Colonic mucosa (tissue), 4 donors: ENCODE results near the gene LRRC8C. TPM values are rescaled to one million over a fixed set of nuclear protein-coding genes. Genes with fewer than 3 reads are reported as not detected.

Experiments
- DNase-seq: peaks from one replicate; pipeline ENCODE4 v3.0.0-alpha.2; 2020
- H3K27ac ChIP-seq: fragments of 200-600 bp; one replicate; pipeline ENCODE4 v1.8.0; 2021
- H3K27me3 ChIP-seq: fragments of 200-600 bp; one replicate; pipeline ENCODE4 v1.8.0; 2021
- H3K36me3 ChIP-seq: fragments of 200-600 bp; one replicate; pipeline ENCODE4 v1.8.0; 2021
- H3K4me1 ChIP-seq: fragments of 200-600 bp; one replicate; pipeline ENCODE4 v1.8.0; 2021; ENCODE audit warnings: mild to moderate bottlenecking
- H3K4me3 ChIP-seq: fragments of 200-600 bp; one replicate; pipeline ENCODE4 v1.8.0; 2021
- H3K9ac ChIP-seq, 2 donors: one replicate each; pipeline ENCODE4 v1.7.0; 2013; ENCODE audit warnings: control low read depth in 2 of 2, low read depth in 2 of 2, low read length in 2 of 2
- H3K9me3 ChIP-seq: fragments of 200-600 bp; one replicate; pipeline ENCODE4 v1.8.0; 2021
- intact Hi-C: fragments of 100-400 bp; cut with DNase I; formaldehyde crosslinking; loops from one replicate; pipeline ENCODE4 v1.14.1; 2022
- total RNA-seq, 2 donors: library from RNA; stranded (reverse); fragmentation: NEBNext Ultra II Directional in 1 of 2; extraction: Animal tissue kit (Norgen Biotek cat#: 25700) in 1 of 2; gene quantifications; one replicate each; pipeline ENCODE4 v1.2.1, GENCODE V29; 2021
- TF ChIP-seq, protein P1 (sequence below): fragments of 200-600 bp; IDR thresholded peaks from one replicate; pipeline ENCODE4 v1.8.0; 2022; ENCODE audit warnings: antibody characterized with exemption, mild to moderate bottlenecking
- donor health status: healthy.
- donor health status: DM: no; HTN: no; CAD: no.
- donor health status: DM: no; HTN: no; CAD: no.

LRRC8C gene
- total RNA-seq, 2 donors from 2014 or later: 1.2 to 3.3 TPM

DNA sequence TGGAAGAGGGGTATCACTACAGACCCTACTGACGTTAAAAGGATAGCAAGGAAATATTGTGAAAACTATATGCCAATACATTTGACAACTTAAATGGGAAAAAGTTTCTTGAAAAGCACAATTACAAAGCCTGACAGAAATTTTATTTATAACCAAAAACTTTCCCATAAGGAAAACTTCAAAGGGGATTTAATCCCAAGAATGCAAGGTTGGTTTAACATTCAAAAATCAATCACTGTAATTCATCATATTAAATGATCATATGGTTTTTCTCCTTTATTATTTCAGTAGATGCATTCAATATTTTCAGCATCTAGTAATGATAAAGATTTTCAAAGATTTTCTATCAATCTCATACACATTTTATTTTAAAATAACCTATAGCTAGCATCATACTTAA lies 13.3 kb downstream of the LRRC8C start:
- DNase-seq: no peak
- no peak overlapping the region for H3K27ac ChIP-seq
- TF ChIP-seq, protein P1, sequence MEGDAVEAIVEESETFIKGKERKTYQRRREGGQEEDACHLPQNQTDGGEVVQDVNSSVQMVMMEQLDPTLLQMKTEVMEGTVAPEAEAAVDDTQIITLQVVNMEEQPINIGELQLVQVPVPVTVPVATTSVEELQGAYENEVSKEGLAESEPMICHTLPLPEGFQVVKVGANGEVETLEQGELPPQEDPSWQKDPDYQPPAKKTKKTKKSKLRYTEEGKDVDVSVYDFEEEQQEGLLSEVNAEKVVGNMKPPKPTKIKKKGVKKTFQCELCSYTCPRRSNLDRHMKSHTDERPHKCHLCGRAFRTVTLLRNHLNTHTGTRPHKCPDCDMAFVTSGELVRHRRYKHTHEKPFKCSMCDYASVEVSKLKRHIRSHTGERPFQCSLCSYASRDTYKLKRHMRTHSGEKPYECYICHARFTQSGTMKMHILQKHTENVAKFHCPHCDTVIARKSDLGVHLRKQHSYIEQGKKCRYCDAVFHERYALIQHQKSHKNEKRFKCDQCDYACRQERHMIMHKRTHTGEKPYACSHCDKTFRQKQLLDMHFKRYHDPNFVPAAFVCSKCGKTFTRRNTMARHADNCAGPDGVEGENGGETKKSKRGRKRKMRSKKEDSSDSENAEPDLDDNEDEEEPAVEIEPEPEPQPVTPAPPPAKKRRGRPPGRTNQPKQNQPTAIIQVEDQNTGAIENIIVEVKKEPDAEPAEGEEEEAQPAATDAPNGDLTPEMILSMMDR: no peak
- no peak overlapping the region for H3K9ac ChIP-seq
- no peaks in the 10 kb centered on the region for H3K27me3 ChIP-seq
- no peaks in the 10 kb centered on the region for H3K36me3 ChIP-seq
- H3K4me1 ChIP-seq: no peaks in the 10 kb centered on the region
- H3K9me3 ChIP-seq: no peaks in the 10 kb centered on the region
- no peak overlapping the region for H3K4me3 ChIP-seq
- intact Hi-C loops: no loop called here

DNA sequence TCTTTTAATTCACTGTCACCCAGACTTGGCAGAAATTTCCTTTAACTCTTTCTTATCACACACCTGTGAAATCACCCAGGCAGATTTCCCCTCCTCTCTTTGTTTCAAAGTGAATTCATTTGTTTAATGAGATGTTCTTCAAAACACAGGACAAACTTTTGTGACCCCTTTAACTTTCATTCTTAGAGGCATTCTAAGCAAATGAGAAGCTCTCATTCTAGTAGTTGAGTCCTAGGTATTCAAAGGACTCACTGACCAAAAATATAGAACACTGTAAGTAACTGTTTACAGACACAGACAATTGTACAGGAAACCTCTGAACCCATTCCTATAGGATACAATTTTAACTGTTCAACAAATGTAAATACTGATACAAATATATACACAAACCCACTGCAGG lies 16.9 kb downstream of the LRRC8C start:
- DNase-seq: no peak
- H3K9me3 ChIP-seq: no peaks in the 10 kb centered on the region
- no peak overlapping the region for H3K27ac ChIP-seq
- intact Hi-C loops: no loop called here
- no peaks in the 10 kb centered on the region for H3K4me1 ChIP-seq
- no peak overlapping the region for H3K4me3 ChIP-seq
- H3K27me3 ChIP-seq: no peaks in the 10 kb centered on the region
- H3K9ac ChIP-seq: no peak overlapping the region
- TF ChIP-seq, protein P1: no peak
- H3K36me3 ChIP-seq: no peaks in the 10 kb centered on the region

DNA sequence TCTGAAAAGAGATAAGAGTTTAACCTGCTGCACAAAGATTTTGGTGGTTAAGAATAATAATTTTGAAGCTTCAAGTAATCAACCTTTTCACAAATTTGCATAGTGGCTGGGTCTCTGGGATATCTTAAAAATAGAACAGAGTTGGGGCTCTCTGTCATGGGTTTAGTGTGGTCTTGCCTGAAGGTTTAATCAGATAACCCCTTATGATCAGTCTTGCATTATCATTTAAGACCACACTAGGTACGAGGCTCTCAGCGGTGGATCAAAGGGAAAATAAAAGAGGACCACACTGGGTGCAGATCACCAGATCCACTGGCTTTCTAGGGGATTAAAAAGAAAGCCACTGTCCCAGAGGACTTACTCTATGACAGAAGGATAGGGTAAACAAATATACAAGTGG lies 19.5 kb downstream of the LRRC8C start:
- no peak for DNase-seq
- Histone ChIP-seq H3K4me1 (no peaks in the 10 kb centered on the region), H3K4me3 (no peak overlapping the region), H3K9ac (no peak overlapping the region), H3K27ac (no peak overlapping the region), H3K36me3 (no peaks in the 10 kb centered on the region), H3K27me3 (no peaks in the 10 kb centered on the region), H3K9me3 (no peaks in the 10 kb centered on the region)
- TF ChIP-seq, protein P1: no peak
- intact Hi-C loops: no loop called here

DNA sequence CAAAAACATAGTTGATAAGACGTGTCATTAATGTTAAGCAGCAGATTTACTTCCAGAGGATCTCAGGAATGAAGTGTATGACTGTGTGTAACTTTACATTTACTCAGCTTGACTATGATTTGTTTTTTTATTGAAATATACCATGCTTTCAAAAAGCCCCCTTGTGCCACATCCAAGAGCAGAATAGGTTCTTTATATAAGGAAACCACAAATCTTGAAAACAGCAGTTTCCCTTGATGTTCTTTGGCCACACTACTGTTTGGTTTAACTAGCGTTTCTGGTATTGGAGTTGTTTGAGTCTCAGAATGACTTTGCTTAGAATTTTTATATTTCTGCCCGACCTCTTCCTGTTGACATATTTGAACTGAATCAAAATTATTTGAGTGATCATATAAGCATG lies 25.0 kb downstream of the LRRC8C start:
- Histone ChIP-seq H3K4me3 (no peak overlapping the region), H3K9me3 (no peaks in the 10 kb centered on the region), H3K9ac (no peak overlapping the region), H3K36me3 (no peaks in the 10 kb centered on the region), H3K27me3 (no peaks in the 10 kb centered on the region), H3K27ac (no peak overlapping the region), H3K4me1 (no peaks in the 10 kb centered on the region)
- DNase-seq: no peak
- intact Hi-C loops: no loop called here
- TF ChIP-seq, protein P1: no peak

DNA sequence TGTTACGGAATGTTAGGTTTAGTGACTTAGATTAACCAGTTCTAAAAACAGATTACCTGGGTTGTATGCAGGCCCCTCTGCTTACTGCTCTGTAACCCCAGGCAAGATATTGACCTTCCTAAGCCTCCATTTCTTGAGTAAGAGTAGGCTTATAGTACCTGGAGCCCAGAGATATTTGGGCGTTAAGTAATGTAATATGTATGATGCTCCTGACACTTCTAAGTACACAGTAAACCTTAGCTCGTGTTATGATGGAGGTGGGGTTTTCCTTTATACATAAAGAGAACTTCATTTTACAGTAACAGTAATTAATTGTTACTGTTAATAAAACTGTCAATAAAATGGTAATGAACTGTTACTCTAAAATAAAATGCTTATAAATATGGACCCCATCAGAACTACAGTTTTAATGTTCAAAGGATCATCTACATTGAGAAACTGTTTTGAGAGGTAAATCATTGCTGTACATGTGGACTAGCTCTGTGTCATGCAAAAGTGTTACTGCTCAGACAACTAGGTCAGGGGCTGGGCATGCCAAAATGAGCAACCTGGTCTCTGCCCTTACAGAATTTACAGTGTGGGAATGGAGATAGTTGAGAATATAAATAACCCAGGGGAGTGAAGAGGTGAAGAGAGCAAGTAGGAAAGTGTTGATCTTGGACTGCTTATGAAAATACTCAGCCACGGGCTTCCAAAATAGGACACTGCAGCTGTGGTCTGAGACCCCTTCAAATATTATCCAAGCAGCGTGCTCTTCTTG lies 26.6 kb downstream of the LRRC8C start:
- Histone ChIP-seq H3K9me3 (no peaks in the 10 kb centered on the region), H3K9ac (no peak overlapping the region), H3K36me3 (no peaks in the 10 kb centered on the region), H3K4me1 (no peaks in the 10 kb centered on the region), H3K27me3 (no peaks in the 10 kb centered on the region), H3K4me3 (no peak overlapping the region), H3K27ac (no peak overlapping the region)
- intact Hi-C loops: no loop called here
- TF ChIP-seq, protein P1: no peak
- no peak for DNase-seq
